ENCODE results near the gene SLC5A6. TPM values are rescaled to one million over a fixed set of nuclear protein-coding genes. Genes with fewer than 3 reads are reported as not detected.
A peak's percentile ranks its signal among the peaks of the same experiment; 100 is the strongest.

The SLC5A6 gene
- 22.6 and 26.2 TPM in 2 replicates for total RNA-seq (2014; rRNA removed; shearing (Covaris generic))

DNA sequence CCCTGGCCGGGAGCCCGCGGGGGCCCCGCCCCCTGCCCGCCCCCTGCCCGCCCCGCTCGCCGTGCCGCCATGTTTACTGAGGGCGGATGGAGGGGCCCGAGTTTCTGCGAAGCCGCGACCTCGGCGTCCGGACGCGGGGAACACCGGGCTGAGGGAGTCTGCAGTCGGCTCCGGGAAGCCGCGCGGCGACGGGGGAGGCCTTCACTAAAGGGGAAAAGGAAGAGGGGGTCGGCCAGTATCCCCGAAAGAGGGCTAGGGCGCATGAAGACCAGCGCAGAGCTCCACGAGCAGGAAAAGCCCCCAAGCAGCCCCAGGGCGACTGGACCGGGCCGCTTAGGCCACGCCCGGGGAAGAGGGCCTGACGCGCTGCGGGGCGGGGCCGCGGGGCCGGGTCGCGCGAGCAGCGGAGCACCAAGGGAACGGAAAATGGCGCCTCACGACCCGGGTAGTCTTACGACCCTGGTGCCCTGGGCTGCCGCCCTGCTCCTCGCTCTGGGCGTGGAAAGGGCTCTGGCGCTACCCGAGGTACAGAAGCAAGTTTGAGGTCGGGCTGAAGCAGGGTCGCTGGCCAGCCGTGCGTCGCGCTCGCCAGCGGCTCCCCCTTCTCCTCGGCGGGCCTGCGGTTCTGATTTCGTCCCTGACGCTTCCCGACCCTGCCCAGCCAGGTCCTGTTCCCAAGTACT lies at the start of gene SLC5A6, which contains the start of gene ATRAID:
SLC5A6 (minus strand) TSS at position 326 of the 683 bp plus-strand sequence. CDS start 4,618 bp downstream, outside the sequence.
ATRAID (plus strand) TSS at position 99 of the 683 bp plus-strand sequence; CDS start at position 427, 328 bp downstream.
- peak; percentile 52 for DNase-seq (ENCODE audit: low spot score)

DNA sequence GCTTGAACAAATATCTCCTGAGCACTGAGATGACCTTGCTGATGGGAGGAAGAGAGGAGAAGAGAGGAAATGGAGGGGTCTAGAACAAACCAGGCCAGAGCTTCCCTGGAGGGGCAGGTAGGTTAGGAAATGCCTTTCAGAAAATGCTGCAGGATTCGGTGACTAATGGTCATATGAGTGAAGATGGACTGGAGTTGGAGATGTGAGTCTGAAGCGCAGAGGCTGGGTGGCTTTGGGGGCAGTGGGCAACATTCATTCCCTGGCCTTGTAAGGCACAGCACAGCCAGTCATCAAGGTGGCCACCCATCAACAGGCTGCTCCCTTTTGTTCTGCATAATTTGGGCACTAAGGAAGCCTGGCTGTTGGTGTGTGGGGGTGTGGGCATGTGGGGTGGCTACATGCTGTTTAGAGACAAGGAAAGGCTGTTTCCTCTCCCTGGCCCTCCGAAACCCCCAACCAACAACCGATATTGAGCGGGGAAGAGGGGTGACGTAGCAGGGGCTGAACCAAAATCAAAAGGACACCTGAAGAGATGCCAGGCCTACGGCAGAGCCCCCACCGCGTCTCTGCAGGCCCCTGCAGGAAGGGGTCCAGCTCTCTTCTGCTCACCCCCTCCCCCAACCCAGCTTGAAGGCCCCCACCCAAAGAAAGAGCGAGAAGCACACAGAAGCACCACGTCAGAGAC lies 49.3 kb upstream of the SLC5A6 start:
- no peak for DNase-seq (ENCODE audit: low spot score)

DNA sequence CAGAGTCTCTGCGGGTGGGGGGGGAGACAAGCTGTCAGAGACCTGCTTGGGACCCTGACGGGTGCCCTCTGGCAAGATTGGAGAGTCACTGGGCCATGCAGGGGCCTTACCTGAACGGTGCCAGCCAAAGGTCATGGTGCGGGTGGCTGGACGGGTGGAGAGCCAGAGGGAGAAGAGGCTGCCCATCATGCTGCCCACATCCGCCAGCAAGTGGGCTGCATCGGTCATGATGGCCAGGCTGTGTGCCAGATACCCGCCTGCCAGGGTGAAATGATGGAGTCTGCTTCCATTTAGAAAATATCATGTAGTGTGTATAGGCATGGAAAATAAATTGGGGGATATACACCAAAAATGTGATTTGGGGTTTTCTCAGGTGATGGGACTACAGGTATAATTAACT lies 46.0 kb upstream of the SLC5A6 start:
- DNase-seq (ENCODE audit: low spot score) = no peak

- DNase-seq (ENCODE audit: low spot score) = no peak
Measured at GRCh38 chr2:27256855-27257454, 44.9 kb upstream of the SLC5A6 start.

DNA sequence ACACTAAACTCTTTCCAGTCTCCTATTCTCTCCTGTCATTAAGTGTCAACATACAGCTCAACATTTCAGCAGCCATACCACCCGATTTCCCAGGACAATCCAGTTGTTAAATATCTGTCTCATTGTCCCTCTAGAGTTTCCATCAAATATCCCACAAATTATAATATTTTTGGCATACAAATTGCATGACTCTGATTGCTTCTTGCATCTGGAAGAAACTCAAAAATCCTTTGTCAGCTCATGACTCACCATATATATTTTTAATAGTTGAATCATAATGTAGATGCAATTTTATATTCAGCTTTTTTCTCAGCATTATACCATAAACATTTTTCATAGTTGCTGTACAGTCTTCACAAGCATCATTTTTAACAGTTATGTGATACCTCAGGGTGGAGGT lies 43.6 kb upstream of the SLC5A6 start:
- no peak for DNase-seq (ENCODE audit: low spot score)

DNA sequence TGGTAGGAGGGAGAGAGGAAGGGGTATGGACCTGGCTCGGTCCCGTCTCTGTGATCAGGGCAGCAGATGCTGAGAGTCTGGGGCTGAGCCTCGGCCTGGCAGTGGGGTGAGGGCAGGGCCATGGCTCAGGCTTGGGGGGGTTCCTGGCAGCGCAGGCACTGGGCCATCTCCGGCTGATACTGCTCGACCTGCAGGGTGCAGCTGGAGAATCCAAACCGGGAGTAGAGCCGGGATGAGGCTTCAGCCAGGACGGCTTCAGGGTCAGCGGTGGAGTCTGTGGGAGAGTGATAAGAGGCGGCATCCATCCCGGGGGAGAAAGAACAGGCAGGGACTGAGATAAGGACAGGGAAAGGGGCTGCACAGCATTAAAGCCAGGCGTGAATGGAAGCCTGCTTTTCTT lies 43.1 kb upstream of the SLC5A6 start:
- no peak for DNase-seq (ENCODE audit: low spot score)

DNA sequence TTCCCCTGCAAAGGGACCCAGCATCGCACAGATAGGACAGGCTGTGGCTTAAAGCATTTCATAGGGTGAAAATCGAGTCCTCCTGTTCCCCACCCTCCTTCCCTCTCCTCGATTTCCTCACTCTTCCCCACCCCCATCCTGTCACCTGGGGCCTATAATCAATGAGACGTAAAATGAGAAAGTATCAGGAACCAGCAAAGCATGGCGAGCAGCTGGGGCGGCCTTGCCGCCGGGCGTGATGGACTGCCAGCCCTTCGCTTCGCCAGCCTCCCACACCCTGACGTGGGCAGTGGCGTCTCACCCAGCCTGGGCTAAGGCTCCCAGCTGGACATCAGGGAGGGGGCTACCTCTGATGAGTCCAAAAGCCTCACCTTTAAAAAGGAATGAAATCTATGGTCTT lies 39.7 kb upstream of the SLC5A6 start:
- no peak for DNase-seq (ENCODE audit: low spot score)

DNA sequence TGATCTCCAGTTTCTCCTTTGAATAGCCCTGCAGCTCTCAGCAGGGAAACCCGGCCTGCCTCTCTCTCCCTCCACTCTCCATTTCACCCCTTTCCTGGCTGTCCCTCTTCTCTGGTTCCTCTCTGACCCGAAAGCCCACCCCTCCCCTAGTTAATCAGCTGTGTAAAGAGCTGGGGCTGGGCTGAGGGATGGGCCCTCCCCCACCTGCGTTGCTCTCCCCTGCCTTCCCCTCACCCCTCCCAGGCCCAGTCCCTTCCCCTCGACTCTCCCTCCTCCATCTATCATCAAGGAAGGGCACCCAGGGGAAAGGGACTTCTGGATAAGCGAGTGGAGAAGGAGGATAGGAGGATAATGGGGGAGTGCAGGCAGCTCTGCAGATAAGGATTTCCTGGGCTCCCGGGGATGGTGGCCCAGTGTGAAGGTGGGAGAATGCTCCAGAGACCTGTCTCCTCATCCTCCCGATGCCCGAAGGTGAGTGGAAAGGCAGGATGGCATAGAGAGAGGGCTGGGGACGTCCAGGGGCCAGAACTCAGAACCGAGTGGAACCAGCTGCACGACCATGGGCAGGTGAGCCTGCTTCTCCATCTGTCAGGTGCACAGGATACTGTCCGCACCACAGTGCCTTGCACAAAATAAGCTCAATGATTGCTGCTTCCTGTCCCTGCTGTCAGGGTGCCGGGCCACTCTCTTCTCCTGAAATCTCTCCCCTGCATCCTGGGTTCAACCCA lies 38.7 kb upstream of the SLC5A6 start:
- no peak for DNase-seq (ENCODE audit: low spot score)

DNA sequence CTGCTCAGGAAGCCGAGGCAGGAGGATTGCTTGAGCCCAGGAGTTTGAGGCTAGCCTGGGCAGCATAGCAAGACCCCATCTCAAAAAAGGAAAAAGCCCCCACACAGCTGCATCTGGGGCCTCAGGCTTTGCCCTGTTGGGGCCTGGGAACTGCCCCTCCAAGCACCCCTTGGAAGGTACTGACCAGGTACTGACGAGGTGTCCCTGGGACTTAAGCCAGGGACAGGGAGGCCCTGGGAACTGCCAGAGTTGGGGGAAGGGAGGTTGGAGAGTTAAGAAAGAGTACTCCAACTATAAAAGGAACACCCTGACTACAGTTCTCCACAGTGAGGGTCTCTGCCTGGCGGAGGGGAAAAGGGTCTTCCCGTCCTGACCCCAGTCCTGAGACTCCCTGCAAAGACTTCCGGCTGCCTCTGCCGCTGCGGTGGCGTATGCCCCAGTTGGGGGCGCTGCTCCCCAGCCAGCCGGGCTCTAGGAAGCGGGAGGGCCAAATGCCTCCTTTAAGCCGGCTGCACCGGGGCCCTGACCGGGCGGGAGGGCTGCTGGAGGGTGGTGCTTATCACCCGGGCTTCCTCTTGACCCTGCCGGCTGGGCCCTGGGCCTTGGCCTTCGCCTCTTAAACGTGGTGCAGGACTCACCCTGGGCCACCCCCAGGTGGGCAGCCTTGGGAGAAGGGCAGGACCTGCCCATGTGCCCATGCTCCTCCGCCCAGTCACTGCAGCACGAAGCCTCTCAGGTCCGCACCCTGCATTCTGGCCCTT lies 38.0 kb upstream of the SLC5A6 start:
- no peak for DNase-seq (ENCODE audit: low spot score)

GRCh38 chr2:27249159-27249890 lies 37.3 kb upstream of the SLC5A6 start:
- DNase-seq (ENCODE audit: low spot score) = no peak

- DNase-seq (ENCODE audit: low spot score) = no peak
Measured at GRCh38 chr2:27247893-27248292, 35.8 kb upstream of the SLC5A6 start.

DNA sequence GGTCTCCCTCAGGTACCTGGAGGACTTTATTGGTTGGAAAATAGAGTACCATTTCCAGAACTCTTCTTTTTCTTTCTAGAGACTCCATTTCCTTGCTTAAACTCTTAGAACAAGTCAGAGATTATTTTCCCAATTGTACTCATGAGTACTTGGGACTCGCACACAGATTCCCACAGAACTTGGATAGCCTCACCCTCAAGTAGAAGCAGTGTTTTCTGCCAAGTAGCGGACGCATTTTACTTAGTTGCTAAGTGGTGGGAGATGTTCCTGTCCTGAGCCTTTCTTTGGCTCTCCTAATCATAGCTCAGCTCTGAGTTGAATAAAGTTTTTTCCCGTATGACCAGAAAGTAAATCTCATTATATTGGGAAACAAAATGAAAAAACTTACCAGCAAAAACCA lies 33.6 kb upstream of the SLC5A6 start:
- DNase-seq (ENCODE audit: low spot score) = no peak

DNA sequence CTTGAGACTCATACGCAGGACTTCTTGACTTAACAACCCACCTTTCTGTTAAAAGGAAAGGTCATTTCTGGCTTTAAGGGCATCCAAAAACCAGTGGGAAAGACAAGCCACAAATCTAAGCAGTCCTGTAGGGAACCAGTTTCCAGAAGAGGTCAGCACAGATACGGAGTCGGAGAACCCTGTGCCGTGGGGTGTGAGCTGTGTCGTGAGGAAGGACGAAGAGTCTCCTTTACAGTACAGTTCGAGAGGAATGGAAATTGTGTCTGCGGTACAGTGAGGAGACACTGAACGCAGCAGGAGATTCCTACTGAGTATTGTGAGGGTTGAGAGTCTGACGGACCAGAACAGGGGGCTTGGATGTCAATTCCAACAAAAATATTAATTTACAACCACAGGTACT lies 33.0 kb upstream of the SLC5A6 start:
- no peak for DNase-seq (ENCODE audit: low spot score)

DNA sequence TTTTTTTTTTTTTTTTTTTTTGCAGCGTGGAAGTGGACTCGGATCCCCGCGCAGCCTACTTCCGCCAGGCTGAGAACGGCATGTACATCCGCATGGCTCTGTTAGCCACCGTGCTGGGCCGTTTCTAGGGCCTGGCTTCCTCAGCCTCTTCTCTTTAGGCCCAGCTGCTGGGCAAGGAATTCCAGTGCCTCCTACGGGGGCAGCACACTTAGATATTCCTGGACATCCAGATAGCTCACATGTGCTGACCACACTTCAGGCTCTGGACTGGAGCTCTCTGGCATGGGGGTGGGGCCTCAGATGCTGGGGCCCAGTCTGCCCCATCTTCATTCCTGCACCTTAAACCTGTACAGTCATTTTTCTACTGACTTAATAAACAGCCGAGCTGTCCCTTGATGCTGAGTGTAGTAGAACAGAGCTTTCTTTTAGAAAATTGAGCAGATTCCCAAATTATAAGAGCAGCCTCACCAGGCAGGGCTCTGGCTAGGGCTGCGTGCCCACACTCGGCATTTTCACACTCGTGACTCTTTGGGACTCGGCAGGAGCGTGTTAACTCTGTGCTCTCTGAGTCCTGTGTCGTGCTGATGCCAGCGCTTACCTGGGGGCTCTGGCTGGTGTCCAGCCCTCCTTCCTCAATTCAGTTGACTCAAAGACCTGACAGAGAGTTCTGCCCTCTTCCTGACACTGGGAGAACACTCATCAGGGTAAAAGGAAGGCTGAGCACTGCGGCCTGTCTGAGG lies 31.5 kb upstream of the SLC5A6 start:
- DNase-seq (ENCODE audit: low spot score) = no peak

DNA sequence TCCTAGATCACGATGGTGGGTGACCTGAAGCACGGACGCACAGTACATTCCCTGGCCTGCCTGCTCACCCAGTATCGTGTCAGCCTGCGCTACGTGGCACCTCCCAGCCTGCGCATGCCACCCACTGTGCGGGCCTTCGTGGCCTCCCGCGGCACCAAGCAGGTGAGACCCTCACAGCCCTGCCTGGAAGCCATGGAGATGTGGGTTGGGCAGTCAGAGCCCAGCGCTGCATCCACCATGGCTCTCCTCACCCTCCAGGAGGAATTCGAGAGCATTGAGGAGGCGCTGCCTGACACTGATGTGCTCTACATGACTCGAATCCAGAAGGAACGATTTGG lies 30.5 kb upstream of the SLC5A6 start:
- no peak for DNase-seq (ENCODE audit: low spot score)

DNA sequence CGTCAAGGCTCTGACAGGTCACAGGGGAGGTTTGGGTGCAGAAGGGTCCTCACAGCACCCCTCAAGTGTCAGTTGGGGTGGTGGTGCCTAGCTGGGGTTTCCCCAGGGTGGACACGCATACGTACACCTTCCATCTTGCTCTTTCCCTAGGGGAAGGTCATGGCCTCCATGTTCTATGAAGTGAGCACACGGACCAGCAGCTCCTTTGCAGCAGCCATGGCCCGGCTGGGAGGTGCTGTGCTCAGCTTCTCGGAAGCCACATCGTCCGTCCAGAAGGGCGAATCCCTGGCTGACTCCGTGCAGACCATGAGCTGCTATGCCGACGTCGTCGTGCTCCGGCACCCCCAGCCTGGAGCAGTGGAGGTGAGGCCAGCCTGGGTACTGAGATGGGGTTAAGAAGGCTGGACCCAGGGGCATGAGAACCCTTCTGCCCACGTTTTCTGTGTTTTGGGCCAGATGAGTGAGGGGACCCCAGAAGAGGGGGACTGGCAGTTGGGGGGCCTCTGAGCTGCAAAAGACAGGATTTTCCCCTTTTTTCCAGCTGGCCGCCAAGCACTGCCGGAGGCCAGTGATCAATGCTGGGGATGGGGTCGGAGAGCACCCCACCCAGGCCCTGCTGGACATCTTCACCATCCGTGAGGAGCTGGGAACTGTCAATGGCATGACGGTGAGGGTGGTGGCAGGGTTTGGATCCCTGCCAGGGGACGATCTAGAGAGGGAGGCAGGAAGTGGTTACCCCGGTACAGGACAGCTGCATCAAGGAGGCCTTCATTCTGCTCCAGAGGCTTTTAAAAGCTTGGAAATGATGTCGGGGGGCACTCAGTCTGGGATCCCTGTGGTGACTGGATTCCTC lies 29.9 kb upstream of the SLC5A6 start:
- DNase-seq (ENCODE audit: low spot score) = no peak

GRCh38 chr2:27240406-27240805 lies 28.3 kb upstream of the SLC5A6 start:
- no peak for DNase-seq (ENCODE audit: low spot score)

DNA sequence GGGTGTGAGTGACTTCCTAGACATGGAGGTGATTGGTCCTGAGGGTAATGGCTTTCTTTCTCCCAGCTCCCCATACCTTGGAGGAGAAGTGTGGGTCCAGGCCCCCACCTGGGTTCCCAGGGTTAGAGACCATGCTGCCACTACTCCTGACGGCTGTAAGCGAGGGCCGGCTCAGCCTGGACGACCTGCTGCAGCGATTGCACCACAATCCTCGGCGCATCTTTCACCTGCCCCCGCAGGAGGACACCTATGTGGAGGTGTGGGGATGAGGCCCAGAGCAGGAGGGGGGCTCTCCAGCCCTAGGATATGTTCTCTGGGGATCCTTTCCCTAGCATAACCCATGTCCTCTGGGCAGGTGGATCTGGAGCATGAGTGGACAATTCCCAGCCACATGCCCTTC lies 26.9 kb upstream of the SLC5A6 start:
- no peak for DNase-seq (ENCODE audit: low spot score)

GRCh38 chr2:27237341-27237945 lies 25.4 kb upstream of the SLC5A6 start:
- DNase-seq (ENCODE audit: low spot score) = no peak

All from H4 (cell line).